Progenitor cell of endocrine pancreas (in vitro differentiated cells): ENCODE results near the gene CMTM8. TPM values are rescaled to one million over a fixed set of nuclear protein-coding genes. Genes with fewer than 3 reads are reported as not detected.

Source experiments
- DNase-seq: peaks from one replicate; pipeline ENCODE4 v3.0.0; 2021; ENCODE audit warnings: low spot score; ENCODE audit not compliant: unreplicated experiment
- H3K27ac Mint-ChIP-seq: 2 replicates; pipeline ENCODE4 v1.8.0; 2021; ENCODE audit warnings: mild to moderate bottlenecking, moderate library complexity, mixed read lengths
- H3K27me3 Mint-ChIP-seq: 2 replicates; pipeline ENCODE4 v1.8.0; 2021; ENCODE audit warnings: mixed read lengths
- H3K36me3 Mint-ChIP-seq: 2 replicates; pipeline ENCODE4 v1.8.0; 2022; ENCODE audit warnings: mixed read lengths; ENCODE audit not compliant: insufficient read depth
- H3K4me1 Mint-ChIP-seq: 2 replicates; pipeline ENCODE4 v1.8.0; 2021; ENCODE audit warnings: low read depth, mixed read lengths
- H3K4me3 Mint-ChIP-seq: 2 replicates; pipeline ENCODE4 v1.8.0; 2021; ENCODE audit warnings: low read depth, mild to moderate bottlenecking, moderate library complexity, mixed read lengths
- H3K9me3 Mint-ChIP-seq: 2 replicates; pipeline ENCODE4 v1.8.0; 2021; ENCODE audit warnings: low read depth, mixed read lengths
- total RNA-seq: library from RNA; stranded (reverse); gene quantifications from 2 replicates; pipeline ENCODE4 v1.2.1, GENCODE V29; 2021
- TF ChIP-seq, protein P1 (sequence below): fragments of 200-600 bp; sonication (generic); IDR thresholded peaks from one replicate; pipeline ENCODE4 v1.5.0; 2021; ENCODE audit warnings: antibody characterized with exemption, mild to moderate bottlenecking; ENCODE audit not compliant: unreplicated experiment

Gene CMTM8
- total RNA-seq, 1 donor from 2014 or later = 39.1 TPM

DNA sequence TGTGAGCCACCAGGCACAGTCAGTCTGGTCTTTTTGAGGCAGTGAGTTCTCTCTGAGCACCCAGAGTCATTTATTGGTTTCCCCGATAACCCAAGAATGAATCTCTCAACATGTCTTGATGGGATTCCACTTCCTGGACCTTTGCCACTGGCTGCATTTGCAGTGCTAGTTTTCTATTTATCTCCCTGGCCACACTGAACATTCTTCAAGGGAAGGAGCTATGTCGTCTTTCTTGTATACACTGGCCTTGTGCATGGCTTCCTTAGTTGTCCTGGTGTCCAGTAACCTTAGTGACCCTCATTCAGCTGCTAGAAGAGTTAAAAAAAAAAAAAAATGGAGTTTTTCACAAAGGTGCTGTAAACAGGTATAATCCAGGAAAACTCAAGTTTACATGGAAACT lies 88.3 kb downstream of the CMTM8 start:
- H3K4me1 Mint-ChIP-seq = peaks cover 37% of the 10 kb centered on the region
- no peaks in the 10 kb centered on the region for H3K27me3 Mint-ChIP-seq
- H3K27ac Mint-ChIP-seq = no peak overlapping the region
- H3K9me3 Mint-ChIP-seq = peaks cover 13% of the 10 kb centered on the region
- peaks cover 16% of the 10 kb centered on the region for H3K36me3 Mint-ChIP-seq
- TF ChIP-seq, protein P1, sequence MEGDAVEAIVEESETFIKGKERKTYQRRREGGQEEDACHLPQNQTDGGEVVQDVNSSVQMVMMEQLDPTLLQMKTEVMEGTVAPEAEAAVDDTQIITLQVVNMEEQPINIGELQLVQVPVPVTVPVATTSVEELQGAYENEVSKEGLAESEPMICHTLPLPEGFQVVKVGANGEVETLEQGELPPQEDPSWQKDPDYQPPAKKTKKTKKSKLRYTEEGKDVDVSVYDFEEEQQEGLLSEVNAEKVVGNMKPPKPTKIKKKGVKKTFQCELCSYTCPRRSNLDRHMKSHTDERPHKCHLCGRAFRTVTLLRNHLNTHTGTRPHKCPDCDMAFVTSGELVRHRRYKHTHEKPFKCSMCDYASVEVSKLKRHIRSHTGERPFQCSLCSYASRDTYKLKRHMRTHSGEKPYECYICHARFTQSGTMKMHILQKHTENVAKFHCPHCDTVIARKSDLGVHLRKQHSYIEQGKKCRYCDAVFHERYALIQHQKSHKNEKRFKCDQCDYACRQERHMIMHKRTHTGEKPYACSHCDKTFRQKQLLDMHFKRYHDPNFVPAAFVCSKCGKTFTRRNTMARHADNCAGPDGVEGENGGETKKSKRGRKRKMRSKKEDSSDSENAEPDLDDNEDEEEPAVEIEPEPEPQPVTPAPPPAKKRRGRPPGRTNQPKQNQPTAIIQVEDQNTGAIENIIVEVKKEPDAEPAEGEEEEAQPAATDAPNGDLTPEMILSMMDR = no peak
- H3K4me3 Mint-ChIP-seq = no peak overlapping the region
- DNase-seq = no peak

GRCh38 chr3:32334675-32335074 lies 96.2 kb downstream of the CMTM8 start:
- Mint-ChIP-seq H3K27ac (no peak overlapping the region), H3K27me3 (no peaks in the 10 kb centered on the region), H3K4me1 (peaks cover 30% of the 10 kb centered on the region), H3K4me3 (no peak overlapping the region), H3K9me3 (peaks cover 4% of the 10 kb centered on the region), H3K36me3 (peaks cover 7% of the 10 kb centered on the region)
- no peak for DNase-seq
- TF ChIP-seq, protein P1 = peak; percentile 18

- Mint-ChIP-seq H3K9me3 (no peaks in the 10 kb centered on the region), H3K36me3 (peaks cover 6% of the 10 kb centered on the region), H3K4me3 (peak overlapping the region; percentile 15), H3K27ac (no peak overlapping the region), H3K27me3 (no peaks in the 10 kb centered on the region), H3K4me1 (peaks cover 30% of the 10 kb centered on the region)
- no peak for DNase-seq
- TF ChIP-seq, protein P1 = no peak
Measured at GRCh38 chr3:32335365-32336112, 97.1 kb downstream of the CMTM8 start.

DNA sequence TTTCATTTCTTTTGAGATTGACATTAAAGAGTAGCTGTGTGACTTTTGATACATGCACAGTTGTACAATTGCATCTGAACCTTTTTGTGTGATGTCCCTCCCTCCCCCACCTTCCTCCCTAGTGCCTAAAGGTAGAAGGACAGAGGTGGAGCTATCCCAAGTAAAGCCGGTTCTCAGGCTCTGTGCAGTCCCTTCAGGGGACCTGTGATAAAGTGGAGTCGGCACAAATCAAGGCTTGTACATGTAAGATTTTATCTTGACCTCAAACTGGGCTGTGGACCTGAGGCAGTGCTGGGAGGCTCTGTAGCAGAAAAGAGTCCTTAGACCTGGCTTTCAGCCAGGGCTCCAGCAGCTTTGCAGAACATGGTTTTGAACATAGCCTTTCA lies 97.6 kb downstream of the CMTM8 start:
- peaks cover 4% of the 10 kb centered on the region for H3K36me3 Mint-ChIP-seq
- DNase-seq = no peak
- no peaks in the 10 kb centered on the region for H3K27me3 Mint-ChIP-seq
- H3K27ac Mint-ChIP-seq = no peak overlapping the region
- TF ChIP-seq, protein P1 = no peak
- no peak overlapping the region for H3K4me3 Mint-ChIP-seq
- peaks cover 30% of the 10 kb centered on the region for H3K4me1 Mint-ChIP-seq
- no peaks in the 10 kb centered on the region for H3K9me3 Mint-ChIP-seq

- peaks cover 4% of the 10 kb centered on the region for H3K36me3 Mint-ChIP-seq
- peaks cover 30% of the 10 kb centered on the region for H3K4me1 Mint-ChIP-seq
- no peaks in the 10 kb centered on the region for H3K27me3 Mint-ChIP-seq
- no peak overlapping the region for H3K4me3 Mint-ChIP-seq
- H3K27ac Mint-ChIP-seq = no peak overlapping the region
- no peak for DNase-seq
- TF ChIP-seq, protein P1 = no peak
- H3K9me3 Mint-ChIP-seq = no peaks in the 10 kb centered on the region
Measured at GRCh38 chr3:32337505-32337904, 99.0 kb downstream of the CMTM8 start.
